Measurements from ENCODE around the gene SLC48A1. TPM values are rescaled to one million over a fixed set of nuclear protein-coding genes. Genes with fewer than 3 reads are reported as not detected.

SLC48A1 gene
- total RNA-seq, 2 experiments from 2014 or later: 4.5 to 5.8 TPM

DNA sequence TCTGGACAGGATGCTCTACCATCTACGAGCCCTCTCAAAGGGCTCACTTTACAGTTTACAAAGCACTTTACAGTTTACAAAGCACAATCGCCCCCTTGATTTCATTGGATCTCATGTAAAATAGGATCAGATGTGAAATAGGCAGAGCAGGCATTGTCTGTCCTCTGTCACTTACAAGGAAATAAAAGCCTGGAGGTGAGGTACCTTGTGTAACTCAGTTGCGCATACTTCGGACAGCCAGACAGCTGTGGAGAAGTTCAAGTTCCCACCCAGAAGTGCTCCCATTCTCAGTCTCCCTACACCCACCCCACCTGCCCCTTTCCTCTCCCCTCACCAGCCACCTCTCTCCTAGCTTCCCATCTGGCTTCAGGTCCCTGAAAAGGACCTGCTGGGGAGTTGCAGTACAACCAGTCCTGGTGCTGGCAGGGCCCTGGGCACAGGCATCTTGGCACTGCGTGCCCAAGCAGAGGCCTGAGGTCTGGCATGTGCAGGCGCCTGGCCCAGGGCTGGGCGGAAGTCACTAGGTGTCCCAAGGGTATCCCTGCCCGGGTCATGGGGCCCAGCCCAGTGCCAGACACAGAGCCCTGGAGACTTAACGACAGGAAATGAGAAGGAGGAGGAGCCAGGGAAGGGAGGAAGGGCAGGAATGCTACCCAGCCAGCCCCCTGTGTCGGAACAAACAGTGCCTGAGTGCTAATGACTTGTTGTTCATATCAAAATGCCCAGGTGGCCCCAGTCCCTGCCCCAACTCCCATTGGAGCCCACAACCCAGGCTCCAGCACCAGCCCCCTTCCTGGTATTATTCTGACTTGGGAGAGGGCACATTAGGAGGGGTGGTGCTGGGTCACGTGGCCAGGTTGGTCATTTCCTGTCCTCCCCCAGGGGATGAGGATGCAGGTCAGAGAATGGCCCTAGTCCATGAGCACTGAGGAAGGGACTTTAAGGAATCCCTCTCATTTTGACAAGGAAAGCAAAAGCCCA lies 19.7 kb upstream of the SLC48A1 start:
- H3K27ac Mint-ChIP-seq: no peak overlapping the region
- no peak overlapping the region for H3K4me3 Mint-ChIP-seq
- no peaks in the 10 kb centered on the region for H3K27me3 Mint-ChIP-seq
- peaks cover 28% of the 10 kb centered on the region for H3K4me1 ChIP-seq (ENCODE audit: insufficient read depth, low read length)
- ATAC-seq (ENCODE audit: poor library complexity) (no peak), DNase-seq (no peak)
- intact Hi-C loops (cut with DNase I, micrococcal nuclease): no loop called here
- H3K36me3 Mint-ChIP-seq (ENCODE audit: low read depth): no peaks in the 10 kb centered on the region
- TF ChIP-seq, protein P1, sequence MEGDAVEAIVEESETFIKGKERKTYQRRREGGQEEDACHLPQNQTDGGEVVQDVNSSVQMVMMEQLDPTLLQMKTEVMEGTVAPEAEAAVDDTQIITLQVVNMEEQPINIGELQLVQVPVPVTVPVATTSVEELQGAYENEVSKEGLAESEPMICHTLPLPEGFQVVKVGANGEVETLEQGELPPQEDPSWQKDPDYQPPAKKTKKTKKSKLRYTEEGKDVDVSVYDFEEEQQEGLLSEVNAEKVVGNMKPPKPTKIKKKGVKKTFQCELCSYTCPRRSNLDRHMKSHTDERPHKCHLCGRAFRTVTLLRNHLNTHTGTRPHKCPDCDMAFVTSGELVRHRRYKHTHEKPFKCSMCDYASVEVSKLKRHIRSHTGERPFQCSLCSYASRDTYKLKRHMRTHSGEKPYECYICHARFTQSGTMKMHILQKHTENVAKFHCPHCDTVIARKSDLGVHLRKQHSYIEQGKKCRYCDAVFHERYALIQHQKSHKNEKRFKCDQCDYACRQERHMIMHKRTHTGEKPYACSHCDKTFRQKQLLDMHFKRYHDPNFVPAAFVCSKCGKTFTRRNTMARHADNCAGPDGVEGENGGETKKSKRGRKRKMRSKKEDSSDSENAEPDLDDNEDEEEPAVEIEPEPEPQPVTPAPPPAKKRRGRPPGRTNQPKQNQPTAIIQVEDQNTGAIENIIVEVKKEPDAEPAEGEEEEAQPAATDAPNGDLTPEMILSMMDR (IDR thresholded peaks at IDR 0.05): no peak
- no peaks in the 10 kb centered on the region for H3K36me3 ChIP-seq (ENCODE audit: insufficient read depth, low read length)
- ChIA-PET POLR2A (no interaction called here), CTCF (interaction anchor here (1.2 kb wide), 1 partner anchor 19 kb away, joined by 3 read pairs; no protein-coding TSS in a partner anchor)
- H3K27me3 ChIP-seq (ENCODE audit: control insufficient read depth in 1 of 2, insufficient read depth in 2 of 2, low read length in 2 of 2): no peaks in the 10 kb centered on the region
- peaks cover 21% of the 10 kb centered on the region for H3K4me1 Mint-ChIP-seq (ENCODE audit: low read depth)
- no peaks in the 10 kb centered on the region for H3K9me3 Mint-ChIP-seq
- no peaks in the 10 kb centered on the region for H3K9me3 ChIP-seq (ENCODE audit: control insufficient read depth in 1 of 2, insufficient read depth in 1 of 2, low read length in 2 of 2)
- no peak overlapping the region for H3K27ac ChIP-seq (ENCODE audit: low read depth in 1 of 2, low read length in 2 of 2)
- H3K4me3 ChIP-seq (ENCODE audit: low read length): no peak overlapping the region

DNA sequence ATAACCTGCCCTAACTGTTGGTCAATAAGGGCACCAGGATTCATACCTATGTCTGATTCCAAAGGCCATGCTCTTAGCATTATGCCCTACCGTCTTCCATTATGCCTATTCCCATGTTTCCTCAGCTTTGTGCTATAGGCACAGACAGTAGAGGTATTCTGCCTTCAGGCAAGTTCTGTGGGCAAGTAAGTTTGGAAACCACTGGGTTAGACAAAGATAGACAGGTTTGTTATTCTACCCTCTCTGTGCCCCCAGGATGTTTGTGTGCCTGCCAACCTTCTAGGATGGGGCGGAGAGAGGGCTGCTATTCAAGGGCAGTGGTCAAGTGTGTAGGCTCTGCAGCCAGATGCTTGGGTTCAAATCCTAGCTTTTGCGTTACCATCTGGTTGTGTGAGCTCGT lies 18.9 kb upstream of the SLC48A1 start:
- ATAC-seq (ENCODE audit: poor library complexity): no peak
- H3K9me3 ChIP-seq (ENCODE audit: control insufficient read depth in 1 of 2, insufficient read depth in 1 of 2, low read length in 2 of 2): no peaks in the 10 kb centered on the region
- H3K4me1 ChIP-seq (ENCODE audit: insufficient read depth, low read length): peaks cover 36% of the 10 kb centered on the region
- ChIA-PET POLR2A (no interaction called here), CTCF (interaction anchor here (1.2 to 9.7 kb wide), 3 partner anchors 11 to 18 kb away, joined by 3 to 69 read pairs (median 32); no protein-coding TSS in a partner anchor)
- H3K36me3 ChIP-seq (ENCODE audit: insufficient read depth, low read length): no peaks in the 10 kb centered on the region
- Mint-ChIP-seq H3K4me3 (no peak overlapping the region), H3K27ac (no peak overlapping the region), H3K36me3 (ENCODE audit: low read depth) (no peaks in the 10 kb centered on the region), H3K4me1 (ENCODE audit: low read depth) (peaks cover 24% of the 10 kb centered on the region), H3K9me3 (no peaks in the 10 kb centered on the region), H3K27me3 (no peaks in the 10 kb centered on the region)
- H3K27me3 ChIP-seq (ENCODE audit: control insufficient read depth in 1 of 2, insufficient read depth in 2 of 2, low read length in 2 of 2): no peaks in the 10 kb centered on the region
- no peak for DNase-seq
- H3K4me3 ChIP-seq (ENCODE audit: low read length): no peak overlapping the region
- TF ChIP-seq, protein P1 (IDR thresholded peaks at IDR 0.05): no peak
- no peak overlapping the region for H3K27ac ChIP-seq (ENCODE audit: low read depth in 1 of 2, low read length in 2 of 2)
- intact Hi-C loops (cut with DNase I, micrococcal nuclease): no loop called here

DNA sequence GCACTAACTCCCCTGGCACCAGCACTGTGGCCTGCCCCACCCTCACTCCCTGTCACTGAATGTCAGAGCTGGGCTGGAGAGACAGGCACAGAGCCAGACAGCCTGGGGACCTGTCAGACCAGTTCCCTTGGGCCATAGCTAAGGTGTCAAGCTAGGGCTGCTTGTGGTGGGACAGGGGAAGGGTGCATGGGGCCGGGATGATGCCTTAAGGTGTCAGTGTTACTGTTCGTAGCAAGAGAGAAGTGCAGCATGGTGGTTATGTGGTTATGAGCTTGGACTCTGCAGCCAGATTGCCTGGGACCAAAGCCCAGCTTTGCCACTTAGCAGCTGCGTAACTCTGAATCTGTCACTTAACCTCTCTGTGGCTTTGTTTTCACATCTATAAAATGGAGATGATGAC lies 18.2 kb upstream of the SLC48A1 start:
- Histone ChIP-seq H3K36me3 (ENCODE audit: insufficient read depth, low read length) (no peaks in the 10 kb centered on the region), H3K27ac (ENCODE audit: low read depth in 1 of 2, low read length in 2 of 2) (no peak overlapping the region), H3K9me3 (ENCODE audit: control insufficient read depth in 1 of 2, insufficient read depth in 1 of 2, low read length in 2 of 2) (no peaks in the 10 kb centered on the region), H3K27me3 (ENCODE audit: control insufficient read depth in 1 of 2, insufficient read depth in 2 of 2, low read length in 2 of 2) (no peaks in the 10 kb centered on the region), H3K4me1 (ENCODE audit: insufficient read depth, low read length) (peaks cover 43% of the 10 kb centered on the region), H3K4me3 (ENCODE audit: low read length) (no peak overlapping the region)
- ChIA-PET CTCF (interaction anchor here (0.6 to 9.7 kb wide), 6 partner anchors 12 to 62 kb away, joined by 3 to 69 read pairs (median 4); no protein-coding TSS in a partner anchor), POLR2A (no interaction called here)
- no peak for DNase-seq
- Mint-ChIP-seq H3K9me3 (no peaks in the 10 kb centered on the region), H3K36me3 (ENCODE audit: low read depth) (no peaks in the 10 kb centered on the region), H3K4me3 (no peak overlapping the region), H3K27ac (no peak overlapping the region), H3K27me3 (no peaks in the 10 kb centered on the region), H3K4me1 (ENCODE audit: low read depth) (peaks cover 24% of the 10 kb centered on the region)
- intact Hi-C loops (cut with DNase I, micrococcal nuclease): no loop called here
- TF ChIP-seq, protein P1 (IDR thresholded peaks at IDR 0.05): no peak
- ATAC-seq (ENCODE audit: poor library complexity): no peak
